Mesendoderm (in vitro differentiated cells): Measurements from ENCODE around the gene RTN3.

ENCODE experiments used
- DNase-seq: peaks from one replicate; pipeline ENCODE4 v3.0.0; 2013
- H2AK5ac ChIP-seq: 2 replicates; pipeline ENCODE4 v1.6.1; 2013; ENCODE audit warnings: low read length, inconsistent platforms
- H2BK120ac ChIP-seq: 2 replicates; pipeline ENCODE4 v1.6.1; 2013; ENCODE audit warnings: low read depth, mild to moderate bottlenecking, low read length, moderate library complexity, mixed read lengths
- H2BK15ac ChIP-seq: replicated peaks from 2 replicates; pipeline ENCODE4 v1.6.1; 2013; ENCODE audit warnings: low read depth, mild to moderate bottlenecking, moderate library complexity
- H2BK5ac ChIP-seq: 2 replicates; pipeline ENCODE4 v1.6.1; 2013; ENCODE audit warnings: low read length, inconsistent platforms
- H3K18ac ChIP-seq: 2 replicates; pipeline ENCODE4 v1.6.1; 2013; ENCODE audit warnings: mild to moderate bottlenecking, low read length, mixed read lengths
- H3K23ac ChIP-seq: one replicate; pipeline ENCODE4 v1.6.1; 2013; ENCODE audit warnings: low read length
- H3K27ac ChIP-seq: 2 replicates; pipeline ENCODE4 v1.5.1; 2013; ENCODE audit warnings: low read depth, mild to moderate bottlenecking, inconsistent platforms, low read length, moderate library complexity
- H3K27me3 ChIP-seq: 2 replicates; pipeline ENCODE4 v1.6.1; 2013; ENCODE audit warnings: low read length, control low read depth, mild to moderate bottlenecking, inconsistent platforms; ENCODE audit not compliant: insufficient read depth, poor library complexity
- H3K36me3 ChIP-seq: 2 replicates; pipeline ENCODE4 v1.6.1; 2013; ENCODE audit warnings: low read length, inconsistent platforms; ENCODE audit not compliant: control insufficient read depth, insufficient read depth
- H3K4ac ChIP-seq: one replicate; pipeline ENCODE4 v1.6.1; 2013; ENCODE audit warnings: low read depth, mild to moderate bottlenecking, low read length, moderate library complexity
- H3K4me1 ChIP-seq: 2 replicates; pipeline ENCODE4 v1.6.1; 2013; ENCODE audit warnings: low read depth, low read length, inconsistent platforms; ENCODE audit not compliant: control insufficient read depth
- H3K4me2 ChIP-seq: 2 replicates; pipeline ENCODE4 v1.6.1; 2013; ENCODE audit warnings: low read length
- H3K4me3 ChIP-seq: 2 replicates; pipeline ENCODE4 v1.5.1; 2013; ENCODE audit warnings: mild to moderate bottlenecking, low read length
- H3K56ac ChIP-seq: one replicate; pipeline ENCODE4 v1.6.1; 2013; ENCODE audit warnings: low read length
- H3K79me1 ChIP-seq: 2 replicates; pipeline ENCODE4 v1.6.1; 2013; ENCODE audit warnings: low read length, inconsistent platforms
- H3K79me2 ChIP-seq: 2 replicates; pipeline ENCODE4 v1.6.1; 2013; ENCODE audit warnings: mild to moderate bottlenecking, low read length; ENCODE audit not compliant: control insufficient read depth, insufficient read depth
- H3K9ac ChIP-seq: 2 replicates; pipeline ENCODE4 v1.6.1; 2013; ENCODE audit warnings: low read length, inconsistent platforms
- H4K5ac ChIP-seq: one replicate; pipeline ENCODE4 v1.6.1; 2013; ENCODE audit warnings: low read length
- H4K8ac ChIP-seq: one replicate; pipeline ENCODE4 v1.6.1; 2013; ENCODE audit warnings: low read depth, mild to moderate bottlenecking, control low read depth, low read length, moderate library complexity
- WGBS: extraction: QIAGEN DNeasy Blood & Tissue Kit; methylation state at CpG from one replicate; pipeline ENCODE4 v1.1.7; 2013; ENCODE audit warnings: low lambda C conversion rate, missing lambda C conversion rate; ENCODE audit not compliant: insufficient coverage; ENCODE audit errors: extremely low coverage; 5-methylcytosine and 5-hydroxymethylcytosine counted together

Gene RTN3

GRCh38 chr11:63767565-63768236, 86.4 kb downstream of the RTN3 start:
- Histone ChIP-seq H2BK5ac (no peak overlapping the region), H4K5ac (no peak overlapping the region), H4K8ac (peak overlapping the region; percentile 41), H3K79me1 (peaks cover 2% of the 10 kb centered on the region), H2BK15ac (no peak overlapping the region), H3K23ac (no peak overlapping the region), H2BK120ac (peak overlapping the region; percentile 69), H3K4me2 (peak overlapping the region; percentile 67), H3K36me3 (no peaks in the 10 kb centered on the region), H3K27me3 (no peaks in the 10 kb centered on the region), H3K4ac (peak overlapping the region; percentile 82), H3K18ac (peak overlapping the region; percentile 97), H3K56ac (peak overlapping the region; percentile 91), H3K4me3 (peak overlapping the region; percentile 86), H2AK5ac (no peak overlapping the region), H3K4me1 (peaks cover 10% of the 10 kb centered on the region), H3K9ac (peak overlapping the region; percentile 89), H3K27ac (peak overlapping the region; percentile 93), H3K79me2 (peaks cover 28% of the 10 kb centered on the region)
- DNase-seq: peak; percentile 97
- no CpG with 5 or more reads among the region's 34 CpGs for WGBS

- H2BK120ac ChIP-seq: peak within 1 kb of the TSS; percentile 69
- peak within 1 kb of the TSS; percentile 91 for H3K56ac ChIP-seq
- no peak within 1 kb of the TSS for H4K5ac ChIP-seq
- peak within 1 kb of the TSS; percentile 5 for H2BK15ac ChIP-seq
- peak within 1 kb of the TSS; percentile 93 for H3K4ac ChIP-seq
- H2BK5ac ChIP-seq: no peak within 1 kb of the TSS
- H3K27me3 ChIP-seq: no peaks in the 10 kb centered on the region
- peak within 1 kb of the TSS; percentile 97 for H3K18ac ChIP-seq
- H3K79me2 ChIP-seq: peaks cover 22% of the 10 kb centered on the region
- peak within 1 kb of the TSS; percentile 80 for H3K4me2 ChIP-seq
- peak within 1 kb of the TSS; percentile 86 for H3K4me3 ChIP-seq
- WGBS: no CpG with 5 or more reads among the region's 113 CpGs
- H3K23ac ChIP-seq: peak within 1 kb of the TSS; percentile 89
- H3K36me3 ChIP-seq: no peaks in the 10 kb centered on the region
- H2AK5ac ChIP-seq: no peak within 1 kb of the TSS
- peaks cover 2% of the 10 kb centered on the region for H3K79me1 ChIP-seq
- peaks cover 10% of the 10 kb centered on the region for H3K4me1 ChIP-seq
- peak within 1 kb of the TSS; percentile 41 for H4K8ac ChIP-seq
- peak within 1 kb of the TSS; percentile 89 for H3K9ac ChIP-seq
- peak; percentile 74 for DNase-seq
- peak within 1 kb of the TSS; percentile 93 for H3K27ac ChIP-seq
Observed at GRCh38 chr11:63768237-63769041, 87.1 kb downstream of the RTN3 start, which contains the start of gene ZFTA. Gene ZFTA, minus strand, starts transcription at chr11:63768775. Its CDS starts 153 bp downstream, at chr11:63768622.

GRCh38 chr11:63769042-63769713, 87.9 kb downstream of the RTN3 start:
- Histone ChIP-seq H3K36me3 (no peaks in the 10 kb centered on the region), H3K4me2 (peak overlapping the region; percentile 80), H2AK5ac (no peak overlapping the region), H2BK15ac (peak overlapping the region; percentile 5), H3K27ac (peak overlapping the region; percentile 53), H3K18ac (peak overlapping the region; percentile 97), H4K8ac (no peak overlapping the region), H3K4me3 (peak overlapping the region; percentile 48), H3K4ac (peak overlapping the region; percentile 93), H3K56ac (peak overlapping the region; percentile 86), H3K4me1 (peaks cover 10% of the 10 kb centered on the region), H3K79me2 (peaks cover 22% of the 10 kb centered on the region), H3K79me1 (peaks cover 2% of the 10 kb centered on the region), H4K5ac (no peak overlapping the region), H3K27me3 (no peaks in the 10 kb centered on the region), H2BK120ac (peak overlapping the region; percentile 66), H2BK5ac (no peak overlapping the region), H3K23ac (peak overlapping the region; percentile 89), H3K9ac (peak overlapping the region; percentile 86)
- no peak for DNase-seq
- WGBS: no CpG with 5 or more reads among the region's 82 CpGs

- H3K36me3 ChIP-seq: no peaks in the 10 kb centered on the region
- H2BK15ac ChIP-seq: no peak overlapping the region
- no peak overlapping the region for H2BK120ac ChIP-seq
- H3K79me2 ChIP-seq: peaks cover 20% of the 10 kb centered on the region
- peak overlapping the region; percentile 86 for H3K56ac ChIP-seq
- H3K79me1 ChIP-seq: peaks cover 2% of the 10 kb centered on the region
- no peak overlapping the region for H2BK5ac ChIP-seq
- peak overlapping the region; percentile 89 for H3K23ac ChIP-seq
- peak overlapping the region; percentile 97 for H3K18ac ChIP-seq
- H3K4me1 ChIP-seq: peaks cover 10% of the 10 kb centered on the region
- H4K8ac ChIP-seq: no peak overlapping the region
- H4K5ac ChIP-seq: no peak overlapping the region
- H3K4me2 ChIP-seq: peak overlapping the region; percentile 80
- no peak overlapping the region for H3K27ac ChIP-seq
- H3K4ac ChIP-seq: peak overlapping the region; percentile 29
- peak overlapping the region; percentile 15 for H3K4me3 ChIP-seq
- DNase-seq: no peak
- no peak overlapping the region for H2AK5ac ChIP-seq
- WGBS: no CpG with 5 or more reads among the region's 35 CpGs
- no peaks in the 10 kb centered on the region for H3K27me3 ChIP-seq
- H3K9ac ChIP-seq: peak overlapping the region; percentile 86
Observed at GRCh38 chr11:63769714-63770455, 88.6 kb downstream of the RTN3 start.

GRCh38 chr11:63770763-63771162, 89.5 kb downstream of the RTN3 start:
- H3K27me3 ChIP-seq: no peaks in the 10 kb centered on the region
- H3K4me1 ChIP-seq: peaks cover 7% of the 10 kb centered on the region
- WGBS: no CpG with 5 or more reads among the region's 7 CpGs

More at GRCh38 chr11:63770763-63771162, 89.5 kb downstream of the RTN3 start:
- H3K36me3 ChIP-seq: no peaks in the 10 kb centered on the region
- DNase-seq: no peak
- H2BK5ac ChIP-seq: no peak overlapping the region
- H2BK120ac ChIP-seq: no peak overlapping the region
- no peak overlapping the region for H3K4me2 ChIP-seq
- H3K18ac ChIP-seq: no peak overlapping the region
- no peak overlapping the region for H3K4ac ChIP-seq
- peaks cover 18% of the 10 kb centered on the region for H3K79me2 ChIP-seq
- H2BK15ac ChIP-seq: no peak overlapping the region
- H3K9ac ChIP-seq: no peak overlapping the region
- no peak overlapping the region for H4K8ac ChIP-seq
- no peak overlapping the region for H3K27ac ChIP-seq
- H3K79me1 ChIP-seq: peaks cover 1% of the 10 kb centered on the region
- H3K56ac ChIP-seq: no peak overlapping the region
- no peak overlapping the region for H2AK5ac ChIP-seq
- H3K23ac ChIP-seq: no peak overlapping the region
- no peak overlapping the region for H4K5ac ChIP-seq
- H3K4me3 ChIP-seq: no peak overlapping the region
